HG03354 (cell line): ENCODE data around the gene CLCN7.

Source experiments
- ATAC-seq: cut with Tn5 transposase; IDR thresholded peaks from one replicate; pipeline ENCODE4 v1.9.1; 2021; ENCODE audit warnings: mild to moderate bottlenecking; ENCODE audit not compliant: unreplicated experiment, poor library complexity, severe bottlenecking

The CLCN7 gene

DNA sequence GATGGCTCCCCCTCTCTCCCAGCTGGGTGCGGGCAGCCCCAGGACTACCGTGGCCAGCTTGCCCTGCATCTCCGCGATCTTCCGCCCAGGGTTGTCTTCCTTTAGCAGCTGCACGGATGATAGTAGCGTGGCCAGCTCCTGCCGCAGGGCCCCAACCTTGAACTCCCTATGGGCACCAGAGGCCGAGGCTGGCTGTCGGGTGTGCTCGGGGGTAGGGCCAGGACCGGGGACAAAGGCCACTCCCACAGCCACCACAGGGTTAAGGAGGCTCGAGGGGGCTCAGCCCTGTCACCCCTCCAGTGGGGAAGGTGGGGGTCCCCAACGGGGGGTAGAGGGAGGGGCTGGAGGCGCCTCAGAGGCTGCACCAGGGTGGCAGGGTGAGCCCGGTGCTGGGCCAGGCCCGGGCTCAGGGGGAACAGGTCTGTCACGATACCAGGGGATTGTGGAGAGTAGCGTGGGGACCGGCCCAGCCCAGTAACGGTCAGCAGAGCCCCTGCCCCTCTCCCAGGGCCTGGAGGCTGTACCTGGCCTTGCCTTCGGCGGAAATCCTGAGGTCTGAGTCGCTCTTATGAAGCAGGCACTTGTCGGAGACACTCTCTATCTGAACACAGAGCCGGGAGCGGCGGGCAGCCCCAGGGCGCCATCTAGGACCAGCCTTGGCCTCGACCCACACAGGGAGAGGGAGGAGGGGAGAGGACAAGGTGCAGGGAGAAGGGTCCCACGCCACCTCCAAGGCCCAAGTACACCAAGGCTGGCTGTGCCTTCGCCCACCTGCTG lies 38.7 kb downstream of the CLCN7 start:
- ATAC-seq: no peak

DNA sequence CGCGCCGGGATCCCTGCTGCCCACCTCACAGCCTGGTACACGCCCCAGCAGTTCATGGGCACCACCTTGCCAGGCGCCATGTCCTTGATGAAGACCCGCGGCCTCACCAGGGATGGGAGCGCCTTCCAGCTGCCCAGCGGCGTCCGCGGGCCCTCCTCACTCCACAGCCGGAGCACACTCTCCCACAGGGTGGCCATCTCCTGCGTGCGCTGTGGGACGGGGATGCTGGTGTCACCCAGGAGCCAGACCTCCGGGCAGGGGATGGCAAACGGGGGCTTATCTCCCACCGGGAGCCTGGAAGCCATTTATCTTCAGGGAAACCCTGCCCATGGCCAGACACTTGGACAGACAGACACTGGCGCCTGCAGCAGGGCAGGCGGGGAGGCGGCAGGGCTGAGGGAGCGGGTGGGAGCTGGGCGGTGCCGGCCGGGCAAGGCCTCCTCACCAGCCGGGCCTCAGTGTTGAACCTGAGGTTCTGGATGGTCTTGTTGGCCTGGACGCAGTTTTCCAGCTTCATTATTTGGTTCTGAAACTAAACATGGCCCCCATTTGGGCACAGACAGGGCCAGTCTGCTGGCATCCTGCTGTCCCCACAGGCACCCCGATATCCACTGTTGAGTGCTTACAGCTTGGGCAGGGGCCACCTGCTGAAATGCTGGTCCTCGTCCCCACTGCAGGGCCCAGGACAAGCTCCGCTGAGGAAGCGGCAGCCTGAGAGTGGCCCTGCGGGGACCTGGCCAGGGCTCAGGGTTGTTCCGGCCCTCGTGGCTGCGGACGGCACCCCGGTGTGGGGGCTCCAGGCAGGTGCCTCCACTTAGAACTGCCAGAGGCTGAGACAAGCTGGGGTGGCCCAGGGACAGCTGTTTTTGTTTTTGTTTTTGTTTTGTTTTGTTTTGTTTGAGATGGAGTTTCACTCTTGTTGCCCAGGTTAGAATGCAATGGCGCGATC lies 39.9 kb downstream of the CLCN7 start:
- no peak for ATAC-seq

DNA sequence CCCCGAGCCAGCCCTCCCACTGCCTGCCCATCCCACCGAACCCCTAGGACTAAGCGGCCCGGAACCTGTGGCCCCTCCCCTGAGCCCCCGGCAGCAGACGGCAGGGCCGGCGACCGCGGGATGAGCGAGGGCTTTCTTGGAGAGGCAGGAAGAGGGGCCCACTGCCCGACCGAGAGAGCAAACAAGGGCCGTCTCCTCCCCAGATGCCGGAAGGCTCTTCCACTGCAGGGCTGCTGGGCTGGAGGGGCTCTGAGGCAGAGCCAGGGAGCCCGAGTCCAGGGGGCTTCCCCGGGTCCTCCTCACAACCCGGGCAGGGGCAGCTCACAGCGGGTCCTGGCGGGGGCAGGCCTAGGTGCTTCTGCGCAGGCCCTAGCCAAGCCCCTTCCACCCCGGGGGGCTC lies 41.1 kb downstream of the CLCN7 start:
- no peak for ATAC-seq

DNA sequence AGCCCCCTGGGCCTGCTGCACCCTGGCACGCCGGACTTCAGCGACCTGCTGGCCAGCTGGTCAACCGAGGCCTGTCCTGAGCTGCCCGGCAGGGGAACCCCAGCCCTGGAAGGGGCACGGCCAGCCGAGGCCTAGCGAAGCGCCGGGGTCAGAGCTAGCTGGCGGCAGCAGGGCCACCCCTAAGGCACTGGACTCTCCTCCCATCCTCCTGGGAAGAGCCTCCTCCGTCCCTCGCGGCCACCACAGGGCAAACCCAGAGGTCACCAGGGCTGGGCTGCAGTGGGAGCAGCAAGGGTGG lies 41.6 kb downstream of the CLCN7 start:
- ATAC-seq: no peak

DNA sequence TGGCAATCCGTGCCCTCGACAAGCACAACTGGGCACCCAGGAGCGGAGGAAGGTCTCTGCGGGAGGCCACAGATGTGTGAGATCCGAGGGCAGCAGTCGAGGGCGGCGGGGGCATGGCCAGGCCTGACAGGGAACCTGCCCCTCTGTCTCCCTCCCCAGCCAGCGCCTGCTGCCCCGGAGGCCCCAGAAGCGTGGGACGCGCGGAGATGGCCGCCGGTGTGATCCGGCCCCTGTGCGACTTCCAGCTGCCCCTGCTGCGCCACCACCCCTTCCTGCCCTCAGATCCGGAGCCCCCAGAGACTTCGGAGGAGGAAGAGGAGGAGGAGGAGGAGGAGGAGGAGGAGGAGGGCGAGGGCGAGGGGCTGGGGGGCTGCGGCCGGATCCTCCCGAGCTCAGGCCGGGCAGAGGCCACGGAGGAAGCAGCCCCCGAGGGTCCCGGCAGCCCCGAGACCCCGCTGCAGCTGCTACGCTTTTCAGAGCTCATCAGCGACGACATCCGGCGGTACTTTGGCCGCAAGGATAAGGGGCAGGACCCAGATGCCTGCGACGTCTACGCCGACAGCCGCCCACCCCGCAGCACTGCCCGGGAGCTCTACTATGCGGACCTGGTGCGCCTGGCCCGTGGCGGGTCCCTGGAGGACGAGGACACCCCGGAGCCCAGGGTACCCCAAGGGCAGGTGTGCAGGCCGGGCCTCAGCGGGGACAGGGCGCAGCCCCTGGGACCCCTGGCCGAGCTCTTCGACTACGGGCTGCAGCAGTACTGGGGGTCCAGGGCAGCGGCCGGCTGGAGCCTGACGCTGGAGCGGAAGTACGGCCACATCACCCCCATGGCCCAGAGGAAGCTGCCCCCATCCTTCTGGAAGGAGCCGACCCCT lies 42.2 kb downstream of the CLCN7 start:
- ATAC-seq: no peak

DNA sequence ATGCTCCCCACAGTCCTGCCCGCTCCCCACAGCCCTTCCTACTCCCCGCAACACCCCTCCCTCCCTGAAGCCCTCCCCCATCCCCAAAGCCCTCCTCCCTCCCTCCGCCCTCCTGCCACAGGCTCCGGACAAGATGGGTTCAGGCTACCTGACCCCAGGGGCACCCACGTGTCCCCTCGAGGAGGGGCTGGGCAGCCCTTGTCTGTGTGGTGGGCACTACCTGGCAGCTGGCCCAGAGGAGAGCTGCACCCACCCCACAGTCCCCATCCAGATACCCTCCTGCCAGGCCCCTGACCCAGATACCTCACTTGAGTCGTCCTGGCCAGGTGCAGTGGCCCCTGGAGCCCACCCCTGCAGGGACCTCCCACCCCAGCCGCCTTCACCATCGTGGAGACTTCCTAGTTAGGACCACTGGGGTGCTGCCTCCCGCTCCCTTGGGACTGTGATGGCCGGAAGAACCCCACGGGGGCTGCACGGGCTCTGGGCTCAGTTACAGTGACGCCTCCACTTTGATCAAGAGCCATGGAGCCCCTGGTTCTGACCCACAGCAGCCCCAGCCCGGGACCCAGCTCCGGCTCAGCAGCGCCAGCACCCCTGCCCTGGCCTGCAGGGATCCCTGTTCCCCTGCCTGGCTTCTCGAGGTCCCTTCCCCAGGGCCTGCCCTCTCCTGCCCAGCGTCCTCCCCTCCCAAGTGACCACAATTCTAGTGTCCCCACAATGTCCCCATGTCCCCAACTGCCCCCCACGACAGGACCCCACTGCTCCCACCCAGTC lies 43.1 kb downstream of the CLCN7 start:
- ATAC-seq: no peak

DNA sequence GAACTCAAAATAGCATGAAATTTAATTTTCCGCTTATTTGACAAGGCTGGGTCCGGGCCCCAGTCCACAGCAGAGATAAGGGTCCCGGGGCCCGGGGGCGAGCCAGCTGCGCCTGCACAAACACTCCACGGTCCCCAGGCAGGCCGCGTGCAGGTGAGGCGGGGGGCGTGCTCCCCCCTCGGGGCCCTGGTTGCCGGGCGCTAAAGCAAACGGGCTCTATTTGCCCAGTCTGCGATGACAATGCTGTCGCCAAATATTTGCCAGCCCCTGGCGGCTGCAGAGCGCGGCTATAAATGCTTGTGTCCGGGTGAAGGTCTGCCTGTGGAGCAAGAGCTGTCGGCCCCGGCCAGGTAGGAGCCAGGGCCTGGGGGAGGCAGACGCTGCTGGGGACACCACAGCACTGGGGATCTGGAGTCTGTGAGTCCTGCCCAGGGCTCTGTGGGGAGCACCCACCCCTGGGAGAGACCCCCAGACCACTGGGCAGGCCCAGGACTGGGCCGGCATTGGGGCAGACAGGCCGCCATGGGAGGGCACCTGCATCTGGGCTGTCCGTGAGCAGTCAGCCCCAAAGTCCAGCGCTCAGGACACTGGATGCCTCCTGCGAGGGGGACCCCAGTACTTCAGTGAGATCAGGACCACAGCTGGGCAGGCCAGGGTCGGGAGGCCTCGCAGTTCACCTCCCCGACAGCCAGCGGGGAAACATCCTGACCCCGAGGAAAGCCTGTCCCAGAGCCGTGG lies 43.9 kb downstream of the CLCN7 start, which contains the start of gene PERCC1:
Gene PERCC1 (plus strand): TSS at position 320 of the 738 bp plus-strand sequence. CDS start 1,516 bp downstream, outside the sequence.
- ATAC-seq: no peak

DNA sequence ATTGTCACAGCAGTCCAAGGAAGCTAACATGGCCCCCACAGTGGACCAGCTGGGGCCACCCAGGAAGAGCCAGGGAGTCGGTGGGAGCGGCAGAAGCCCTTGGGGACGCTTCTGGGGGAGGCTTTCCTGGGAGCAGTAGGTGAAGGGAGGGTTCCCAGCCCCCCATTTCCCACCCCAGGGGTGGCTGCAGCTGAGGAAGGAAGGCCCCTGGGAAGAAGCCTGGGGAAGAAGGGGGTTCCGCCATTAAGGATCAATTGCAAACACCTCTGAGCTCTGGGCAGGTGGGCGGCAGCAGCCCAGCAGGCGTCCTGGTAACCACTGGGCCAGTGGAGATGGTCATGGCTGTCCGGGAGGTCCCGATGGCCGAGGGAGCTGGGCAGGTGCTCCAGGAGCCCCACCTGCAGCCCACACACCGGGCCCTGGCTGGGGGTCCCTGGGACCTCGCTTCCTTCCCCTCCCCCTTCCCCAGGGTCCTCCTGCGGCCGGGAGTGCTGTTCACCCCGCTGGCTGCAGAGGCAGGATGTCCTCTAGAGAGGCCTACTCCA lies 44.5 kb downstream of the CLCN7 start:
- no peak for ATAC-seq

DNA sequence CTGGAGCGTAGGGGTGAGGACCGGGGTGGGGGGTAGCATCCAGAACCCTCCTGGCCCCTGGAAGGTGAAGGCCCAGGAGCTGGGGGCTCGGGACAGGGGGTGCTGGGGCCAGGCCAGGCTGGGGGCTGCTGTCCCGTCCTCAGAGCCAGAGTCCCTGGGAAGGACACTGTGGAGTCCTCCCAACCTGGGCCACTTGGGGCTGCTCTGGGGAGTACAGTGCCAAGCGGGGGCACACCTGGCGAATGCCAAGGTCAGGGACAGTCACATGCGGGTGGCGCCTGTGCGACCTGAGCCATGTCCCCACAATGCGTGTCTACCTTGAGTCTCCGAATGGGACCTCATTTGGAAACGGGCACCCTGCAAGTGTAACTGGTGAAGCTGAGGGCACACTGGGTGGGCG lies 45.2 kb downstream of the CLCN7 start:
- no peak for ATAC-seq

DNA sequence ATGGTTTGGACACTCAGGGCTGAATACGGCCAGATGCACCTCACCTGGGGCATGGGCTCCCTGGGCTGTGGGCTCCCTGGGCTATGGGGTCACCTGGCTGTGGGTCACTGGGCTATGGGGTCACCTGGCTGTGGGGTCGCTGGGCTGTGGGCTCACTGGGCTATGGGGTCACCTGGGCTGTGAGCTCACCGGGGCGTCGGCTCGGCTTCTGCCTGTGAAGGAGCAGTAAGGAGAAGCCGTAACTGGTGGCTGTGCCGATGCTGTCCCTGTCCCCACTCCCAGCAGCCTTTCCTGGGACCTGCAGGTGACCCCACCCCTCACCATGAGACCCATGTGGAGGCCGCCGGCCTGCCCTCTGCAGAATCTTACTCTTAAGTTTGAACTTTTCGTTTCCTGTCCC lies 45.8 kb downstream of the CLCN7 start:
- no peak for ATAC-seq

DNA sequence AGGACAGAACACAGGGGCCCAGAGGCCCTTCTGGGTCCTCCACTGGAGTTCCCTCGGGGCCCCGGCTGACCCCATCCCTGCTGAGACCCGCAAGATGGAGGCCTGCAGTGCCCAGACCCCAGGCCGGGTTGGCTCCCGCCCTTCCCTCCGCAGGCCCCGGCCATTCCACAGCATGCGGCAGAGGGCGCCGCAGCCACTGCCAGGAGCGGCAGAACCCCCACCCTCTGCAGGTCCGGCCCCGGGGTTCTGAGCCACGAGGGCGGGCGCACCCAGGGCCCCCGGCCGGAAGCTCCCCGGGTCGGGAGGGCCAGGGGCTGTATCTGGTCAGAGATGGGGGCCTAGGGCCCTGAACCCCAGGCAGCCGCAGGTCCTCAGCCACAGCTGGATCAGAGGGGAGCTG lies 46.3 kb downstream of the CLCN7 start:
- no peak for ATAC-seq

DNA sequence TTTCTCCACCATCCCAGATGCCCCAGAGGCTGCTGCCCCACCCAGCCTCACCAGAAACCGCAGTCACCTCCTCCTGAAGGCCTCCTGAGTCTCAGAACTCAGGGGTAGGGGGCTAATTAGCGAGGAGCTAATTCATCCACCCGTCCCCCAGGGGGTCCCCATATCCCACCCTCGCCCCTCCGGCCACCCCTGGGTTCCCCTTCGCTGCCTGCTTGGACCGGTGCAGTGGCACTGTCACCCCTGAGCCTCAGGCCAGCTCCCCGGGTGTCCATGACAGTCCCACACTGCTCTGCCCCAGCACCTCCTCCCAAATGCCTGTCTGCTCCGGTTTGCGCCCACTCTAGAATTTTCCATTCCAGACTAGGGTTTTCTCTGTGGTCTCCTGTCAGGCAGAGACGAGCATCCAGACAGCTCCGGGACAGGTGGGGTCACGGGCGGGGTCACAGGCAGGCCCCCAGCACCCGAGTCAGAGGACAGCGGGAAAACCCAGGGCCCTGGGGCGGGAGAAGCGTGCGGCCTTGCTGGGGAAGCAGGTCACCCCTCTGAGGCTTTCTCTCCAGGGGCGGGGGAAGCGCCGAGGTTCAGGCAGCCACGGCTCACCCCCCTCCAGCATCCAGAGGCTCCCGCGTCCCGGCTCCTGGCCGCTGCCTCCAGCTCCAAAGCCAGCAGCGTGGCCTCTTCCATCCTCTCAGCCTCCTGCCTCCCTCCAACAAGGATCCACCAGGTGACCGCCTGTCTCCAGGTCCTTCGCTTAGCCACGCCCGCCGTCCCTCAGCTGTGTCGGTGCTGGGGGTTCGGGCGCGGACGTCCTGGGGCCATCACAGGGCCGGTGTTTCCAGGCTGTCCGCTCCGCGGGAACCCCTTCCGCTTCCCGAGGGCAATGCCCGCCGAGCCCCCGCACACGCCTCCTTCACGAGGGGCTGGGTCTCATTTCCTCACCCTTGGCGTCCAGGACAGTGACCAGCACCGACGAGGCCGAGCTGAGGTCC lies 47.1 kb downstream of the CLCN7 start:
- no peak for ATAC-seq

DNA sequence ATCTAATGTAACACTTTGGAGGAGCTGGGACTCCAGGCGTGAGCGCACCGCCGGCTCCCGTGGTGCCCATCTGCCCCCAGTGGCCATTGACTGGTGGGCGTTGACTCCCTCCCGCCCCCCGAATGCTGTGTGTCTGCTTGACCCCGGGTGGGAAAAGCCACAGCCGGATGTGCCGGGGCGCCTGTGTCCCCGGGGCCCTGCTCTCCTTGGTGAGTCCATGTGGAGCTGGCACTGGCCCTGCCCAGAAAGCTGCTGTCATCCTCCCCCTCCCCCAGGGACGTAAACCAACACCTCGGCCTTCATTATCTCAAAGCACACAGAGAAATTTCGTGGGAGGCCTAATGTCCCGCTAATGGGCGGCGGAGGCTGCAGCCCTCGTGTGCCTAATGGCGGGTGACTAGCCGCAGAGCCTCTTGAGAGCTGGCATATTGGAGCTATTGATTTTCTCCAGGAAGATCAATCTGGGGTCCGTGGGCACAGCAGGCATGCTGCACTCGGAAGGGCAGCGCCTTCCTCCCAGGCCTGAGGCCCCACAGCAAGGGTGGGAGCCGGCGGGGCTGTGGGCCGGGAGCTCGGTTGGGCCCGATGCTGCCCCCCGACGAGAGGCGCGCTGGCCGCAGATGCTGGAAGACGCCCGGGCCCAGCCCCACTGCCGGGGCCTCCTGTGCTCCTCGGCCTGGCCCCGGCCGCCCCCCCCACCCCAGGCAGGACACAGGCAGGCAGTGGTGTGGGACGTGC lies 47.9 kb downstream of the CLCN7 start:
- no peak for ATAC-seq

DNA sequence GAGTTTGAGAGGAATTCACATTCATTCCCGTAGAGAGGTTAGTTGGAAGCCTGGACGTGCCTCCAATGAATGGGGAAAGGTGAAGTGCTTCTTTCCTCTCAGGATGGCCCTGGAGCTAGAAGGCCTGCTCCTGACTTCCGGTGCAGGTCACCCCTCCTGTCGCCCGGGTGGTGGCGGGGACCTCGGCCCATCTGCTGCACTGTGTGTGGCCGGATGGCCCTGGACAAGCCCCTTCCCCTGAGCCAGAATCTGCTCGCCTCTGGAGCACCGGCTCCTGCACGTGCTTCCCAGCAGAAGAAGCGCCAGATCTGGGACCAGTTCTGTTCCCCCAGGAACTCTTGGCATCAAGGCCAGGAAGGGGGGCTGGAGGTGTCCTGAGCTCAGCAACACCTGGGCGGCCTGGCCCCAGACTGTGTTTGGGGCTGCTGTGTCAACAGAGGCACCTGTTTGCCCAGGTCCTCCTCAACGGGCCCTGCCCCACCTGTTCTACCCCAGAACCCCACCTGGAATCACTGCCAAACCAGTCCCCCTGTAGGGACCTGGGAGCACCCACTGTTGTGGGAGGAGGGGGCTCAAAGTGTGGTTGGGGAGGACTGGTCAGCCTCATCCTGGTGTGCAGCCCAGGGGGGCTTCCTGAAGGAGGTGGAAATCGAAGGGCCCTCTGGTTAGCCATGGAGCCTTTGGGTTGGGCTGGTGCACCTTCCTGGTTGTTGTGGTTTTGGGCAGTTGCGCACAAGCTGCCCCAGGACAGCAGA lies 49.0 kb downstream of the CLCN7 start:
- no peak for ATAC-seq

DNA sequence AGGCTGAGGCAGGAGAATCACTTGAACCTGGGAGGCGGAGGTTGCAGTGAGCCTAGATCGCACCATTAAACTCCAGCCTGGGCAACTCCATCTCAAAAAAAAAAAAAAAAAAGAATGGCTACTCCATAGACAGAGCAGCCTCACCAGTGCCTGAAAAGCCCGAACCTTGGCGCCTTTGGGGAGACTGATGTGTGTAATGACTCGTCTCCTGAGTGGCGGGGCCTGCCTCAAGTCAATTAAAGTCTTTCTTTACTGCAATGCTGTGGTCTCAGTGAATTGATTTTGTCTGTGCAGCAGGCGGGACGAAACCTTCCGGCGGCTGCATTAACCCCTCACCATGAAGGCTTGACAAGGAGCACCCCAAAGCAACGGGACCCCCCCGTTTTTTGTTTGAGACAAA lies 50.8 kb downstream of the CLCN7 start:
- no peak for ATAC-seq

DNA sequence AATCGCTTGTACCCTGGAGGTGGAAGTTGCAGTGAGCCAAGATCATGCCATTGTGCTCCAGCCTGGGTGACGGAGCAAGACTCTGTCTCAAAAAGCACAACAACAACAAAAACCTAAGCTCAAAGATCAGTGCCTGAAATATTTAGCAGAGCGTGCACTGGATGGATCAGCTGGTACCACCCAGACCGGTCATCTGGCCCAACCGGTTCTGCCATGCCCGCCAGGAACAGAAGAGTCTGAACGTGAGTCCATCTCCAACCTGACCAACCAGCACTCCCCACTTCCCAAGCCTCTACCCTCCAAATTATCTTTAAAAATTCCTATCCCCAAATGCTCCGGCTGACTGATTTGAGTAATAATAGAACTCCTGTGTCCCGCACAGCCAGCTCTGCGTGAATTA lies 52.8 kb downstream of the CLCN7 start:
- no peak for ATAC-seq
